ENCODE measurements around the gene ONECUT1. TPM values are rescaled to one million over a fixed set of nuclear protein-coding genes. Genes with fewer than 3 reads are reported as not detected.

Gene ONECUT1
- total and polyA plus RNA-seq, 2 donors (not counting 3 experiments of a cell fraction or from before 2014, with no cell fraction given): not detected

GRCh38 chr15:52800828-52801747 is 11.0 kb upstream of the ONECUT1 start:
- no peaks in the 10 kb centered on the region for H3K9me3 ChIP-seq (replicated peaks; ENCODE audit: control insufficient read depth, insufficient read depth, low read length)
- H4K20me1 ChIP-seq (replicated peaks; ENCODE audit: control insufficient read depth, extremely low read depth, insufficient read depth, low read length): no peaks in the 10 kb centered on the region
- peaks cover 88 to 98% of the 10 kb centered on the region in 2 experiments for H3K27me3 ChIP-seq (ENCODE audit: control insufficient read depth in 2 of 2, insufficient read depth in 2 of 2, low read length in 2 of 2)
- H3K79me2 ChIP-seq (ENCODE audit: control insufficient read depth, insufficient read depth, low read length): no peaks in the 10 kb centered on the region
- H3K4me1 ChIP-seq (ENCODE audit: control insufficient read depth, extremely low read depth, insufficient read depth, low read length): peaks cover 8% of the 10 kb centered on the region
- TF ChIP-seq EZH2 (IDR thresholded peaks at IDR 0.05; ENCODE audit: borderline replicate concordance, low read depth, low read length, severe bottlenecking) (no peak), GATA2 (IDR thresholded peaks at IDR 0.05; ENCODE audit: insufficient read depth, insufficient read length, low read depth, low read length) (no peak), MYC (IDR thresholded peaks at IDR 0.05; ENCODE audit: low read depth, low read length) (no peak), JUN (IDR thresholded peaks at IDR 0.05; ENCODE audit: borderline replicate concordance, insufficient read depth, insufficient read length, low read depth) (no peak), FOS (IDR thresholded peaks at IDR 0.05; ENCODE audit: borderline replicate concordance, insufficient read depth, low read length) (no peak), MAX (IDR thresholded peaks at IDR 0.05; ENCODE audit: insufficient read depth, insufficient read length) (no peak), POLR2A (IDR thresholded peaks at IDR 0.05; ENCODE audit: low read depth, low read length) (no peak), POLR2AphosphoS5 (IDR thresholded peaks at IDR 0.05; ENCODE audit: insufficient read depth, low read depth, low read length) (no peak), CTCF (IDR thresholded peaks at IDR 0.05; ENCODE audit: extremely low read depth in 1 of 2, insufficient read depth in 1 of 2, low read depth in 1 of 2, low read length in 2 of 2) (no peak)
- ChIA-PET CTCF (interaction anchor here (1.3 kb wide), 1 partner anchor 18 kb away, joined by 3 read pairs; no protein-coding TSS in a partner anchor), POLR2A (no interaction called here)
- H3K4me3 ChIP-seq (replicated peaks in 1 of 3; ENCODE audit: insufficient read depth in 1 of 3, low read depth in 1 of 3, low read length in 3 of 3): no peak overlapping the region
- no peak overlapping the region for H3K27ac ChIP-seq (ENCODE audit: insufficient read depth, low read depth, low read length)
- no TSS peak for BruUV-seq (replicated peaks)
- FAIRE-seq: no peak
- intact Hi-C loops (cut with micrococcal nuclease): no loop called here
- DNase-seq (ENCODE audit: low read depth, low spot score): no peak
- dilution Hi-C loops (cut with MboI; ENCODE audit: extremely low pct_ligation_motif_present, low sequenced_read_pairs): no loop called here
- no peak overlapping the region for H3K9ac ChIP-seq (replicated peaks; ENCODE audit: extremely low read depth, insufficient read depth, low read length)
- H2AFZ ChIP-seq (ENCODE audit: low read depth, low read length): no peak overlapping the region
- no peak overlapping the region for H3K4me2 ChIP-seq (ENCODE audit: insufficient read depth, low read length)
- no peaks in the 10 kb centered on the region for H3K36me3 ChIP-seq (ENCODE audit: control insufficient read depth in 2 of 2, extremely low read depth in 1 of 2, insufficient read depth in 2 of 2, low read length in 2 of 2)
- no peaks in the 10 kb centered on the region for H3K9me1 ChIP-seq (replicated peaks; ENCODE audit: control insufficient read depth, extremely low read depth, insufficient read depth, low read length)

Data from endothelial cell of umbilical vein (primary cell).